IMR-90 (cell line): ENCODE results near the gene CCDC7. TPM values are rescaled to one million over a fixed set of nuclear protein-coding genes. Genes with fewer than 3 reads are reported as not detected.
"Not testable (repeated sequence)": the region's sequence is repeated elsewhere in the genome, so short reads cannot be mapped to it uniquely, and the experiment has no call there.

Source experiments
- ATAC-seq: fragments of 200-7000 bp; cut with Tn5 transposase; 2 replicates; pipeline ENCODE4 v1.9.1; 2020; ENCODE audit warnings: low read depth, mild to moderate bottlenecking, moderate library complexity
- BruUV-seq: library from RNA; stranded (reverse); fragments of 400-500 nt; replicated peaks from 2 replicates; lab custom pipeline; 2021; lab: Mats Ljungman, UMichigan
- CTCF ChIA-PET: fragments of 300-600 bp; formaldehyde crosslinking; extraction: SDS; loops from one replicate; lab custom pipeline; 2021; ENCODE audit warnings: antibody characterized with exemption; lab: Yijun Ruan, JAX
- POLR2A ChIA-PET: fragments of 300-600 bp; sonication (Branson Sonifier 250); formaldehyde crosslinking; loops from one replicate; lab custom pipeline; 2022; ENCODE audit warnings: antibody characterized with exemption; ENCODE audit not compliant: unreplicated experiment; lab: Charles Lee
- DNase-seq: peaks from one replicate; pipeline ENCODE4 v3.0.0; 2013
- H2AFZ ChIP-seq: replicated peaks from 2 replicates; pipeline ENCODE3; 2013; ENCODE audit warnings: low read length, mild to moderate bottlenecking; ENCODE audit not compliant: poor library complexity
- H2AK5ac ChIP-seq: 2 replicates; pipeline ENCODE4 v1.6.1; 2013; ENCODE audit warnings: low read depth, low read length, inconsistent platforms
- H2AK9ac ChIP-seq: replicated peaks from 2 replicates; pipeline ENCODE3; 2013; ENCODE audit warnings: mild to moderate bottlenecking, low read depth, low read length, moderate library complexity; ENCODE audit not compliant: poor library complexity
- H2BK120ac ChIP-seq: 2 replicates; pipeline ENCODE4 v1.6.1; 2013; ENCODE audit warnings: low read depth, low read length, inconsistent platforms
- H2BK15ac ChIP-seq: 3 replicates; pipeline ENCODE4 v1.6.1; 2013; ENCODE audit warnings: low read depth, low read length, inconsistent platforms
- H2BK20ac ChIP-seq: 2 replicates; pipeline ENCODE4 v1.6.1; 2013; ENCODE audit warnings: low read depth, mild to moderate bottlenecking, inconsistent platforms, low read length, moderate library complexity
- H2BK5ac ChIP-seq: 2 replicates; pipeline ENCODE4 v1.6.1; 2013; ENCODE audit warnings: mild to moderate bottlenecking, low read depth, low read length, inconsistent platforms; ENCODE audit not compliant: poor library complexity, severe bottlenecking
- H3K14ac ChIP-seq: replicated peaks from 2 replicates; pipeline ENCODE4 v1.6.1; 2013; ENCODE audit warnings: low read depth, low read length, inconsistent platforms
- H3K18ac ChIP-seq: 2 replicates; pipeline ENCODE4 v1.6.1; 2013; ENCODE audit warnings: low read depth, low read length, control low read depth
- H3K23ac ChIP-seq: 2 replicates; pipeline ENCODE4 v1.6.1; 2013; ENCODE audit warnings: low read depth, low read length, inconsistent platforms
- H3K27ac ChIP-seq: 2 replicates; pipeline ENCODE4 v1.5.1; 2013; ENCODE audit warnings: mild to moderate bottlenecking, control low read depth, low read length; ENCODE audit not compliant: insufficient read depth
- H3K27me3 ChIP-seq: 2 replicates; pipeline ENCODE4 v1.6.1; 2013; ENCODE audit warnings: low read length; ENCODE audit not compliant: control insufficient read depth, insufficient read depth
- H3K36me3 ChIP-seq: 2 replicates; pipeline ENCODE4 v1.6.1; 2013; ENCODE audit warnings: low read length, mixed read lengths; ENCODE audit not compliant: control insufficient read depth, insufficient read depth
- H3K4ac ChIP-seq: 2 replicates; pipeline ENCODE4 v1.6.1; 2013; ENCODE audit warnings: low read depth, low read length, inconsistent platforms
- H3K4me1 ChIP-seq: 2 replicates; pipeline ENCODE4 v1.6.1; 2013; ENCODE audit warnings: low read length, mixed read lengths; ENCODE audit not compliant: control insufficient read depth, insufficient read depth
- H3K4me2 ChIP-seq: 2 replicates; pipeline ENCODE4 v1.6.1; 2013; ENCODE audit warnings: low read depth, mild to moderate bottlenecking, control low read depth, low read length, moderate library complexity
- H3K4me3 ChIP-seq: 2 replicates; pipeline ENCODE4 v1.5.1; 2013; ENCODE audit warnings: low read depth, mild to moderate bottlenecking, control low read depth, low read length, moderate library complexity; ENCODE audit not compliant: insufficient read depth
- H3K56ac ChIP-seq: 2 replicates; pipeline ENCODE4 v1.6.1; 2013; ENCODE audit warnings: low read length, inconsistent platforms; ENCODE audit not compliant: insufficient read depth; ENCODE audit errors: extremely low read depth
- H3K79me1 ChIP-seq, 2 experiments: 2 replicates each; pipeline ENCODE4 v1.6.1; 2013; ENCODE audit warnings: low read length in 2 of 2, inconsistent platforms in 1 of 2, low read depth in 1 of 2
- H3K9ac ChIP-seq: 2 replicates; pipeline ENCODE4 v1.6.1; 2013; ENCODE audit warnings: low read depth, low read length, control low read depth
- H3K9me1 ChIP-seq: 2 replicates; pipeline ENCODE4 v1.6.1; 2013; ENCODE audit warnings: low read length, inconsistent platforms; ENCODE audit not compliant: insufficient read depth
- H3K9me3 ChIP-seq: 2 replicates; pipeline ENCODE4 v1.6.1; 2013; ENCODE audit warnings: low read length; ENCODE audit not compliant: control insufficient read depth, insufficient read depth
- H4K20me1 ChIP-seq: 2 replicates; pipeline ENCODE4 v1.6.1; 2013; ENCODE audit warnings: low read length, inconsistent platforms; ENCODE audit not compliant: insufficient read depth
- H4K5ac ChIP-seq: 2 replicates; pipeline ENCODE4 v1.6.1; 2013; ENCODE audit warnings: mild to moderate bottlenecking, low read depth, low read length, control low read depth
- H4K8ac ChIP-seq, 2 experiments: 2 replicates each; pipeline ENCODE4 v1.6.1; 2013; ENCODE audit warnings: low read depth in 2 of 2, low read length in 2 of 2, control low read depth in 1 of 2, inconsistent platforms in 1 of 2
- H4K91ac ChIP-seq: 2 replicates; pipeline ENCODE4 v1.6.1; 2013; ENCODE audit warnings: low read depth, low read length, inconsistent platforms; ENCODE audit not compliant: insufficient read depth
- BHLHE40 ChIP-seq: fragments of 150-350 bp; IDR thresholded peaks from 2 replicates; pipeline ENCODE4 v1.6.1; 2016; ENCODE audit warnings: mild to moderate bottlenecking, low read depth, low read length
- FOS ChIP-seq: fragments of 150-350 bp; IDR thresholded peaks from 2 replicates; pipeline ENCODE4 v1.6.1; 2016; ENCODE audit warnings: low read depth, low read length
- RAD21 ChIP-seq: IDR thresholded peaks from 2 replicates; pipeline ENCODE4 v1.6.1; 2012; ENCODE audit warnings: low read length, improper control_type of control experiment
- RCOR1 ChIP-seq: IDR thresholded peaks from 2 replicates; pipeline ENCODE4 v1.6.1; 2012; ENCODE audit warnings: mild to moderate bottlenecking, low read length, improper control_type of control experiment; ENCODE audit not compliant: insufficient replicate concordance
- RFX5 ChIP-seq: IDR thresholded peaks from 2 replicates; pipeline ENCODE4 v1.8.0; 2012; ENCODE audit warnings: low read depth, mild to moderate bottlenecking, low read length, moderate library complexity
- WGBS, 2 experiments: methylation state at CpG; one replicate each; pipeline versions ENCODE4 v1.1.5 to v1.1.7; 2013; ENCODE audit warnings: missing lambda C conversion rate in 2 of 2; ENCODE audit not compliant: insufficient read length in 1 of 2; ENCODE audit errors: extremely low coverage in 2 of 2; 5-methylcytosine and 5-hydroxymethylcytosine counted together
- dilution Hi-C: fragments of 300-500 bp; cut with HindIII; formaldehyde crosslinking; loops from one replicate; pipeline ENCODE4 v1.14.3; 2018; ENCODE audit warnings: low sequenced_read_pairs; ENCODE audit not compliant: unreplicated experiment
- in situ Hi-C: fragments of 300-500 bp; cut with MboI; formaldehyde crosslinking; loops from 3 replicates; pipeline ENCODE4 v1.14.3; 2019; ENCODE audit warnings: low sequenced_read_pairs, inconsistent platforms, mixed read lengths
- intact Hi-C: fragments of 100-400 bp; cut with micrococcal nuclease; formaldehyde crosslinking; loops from 2 replicates; pipeline ENCODE4 v1.10.0; 2022
- polyA plus RNA-seq, 3 experiments: library from polyadenylated mRNA; depleted of rRNA; stranded (reverse); fragments of >200 nt; gene quantifications; 2 replicates each; pipeline ENCODE4 v1.2.3, GENCODE V29; 2012; ENCODE audit warnings: low replicate concordance in 1 of 3
- total RNA-seq: library from RNA; depleted of rRNA; stranded (reverse); fragments of >200 nt; gene quantifications from 2 replicates; pipeline ENCODE4 v1.2.3, GENCODE V29; 2012

CCDC7 gene
- total and polyA plus RNA-seq, 2 of the 4 experiments (the other 2 are of a cell fraction), result 0.74 to 4.3 TPM

- H3K27ac ChIP-seq, result no peak overlapping the region
- H3K9me1 ChIP-seq, result no peaks in the 10 kb centered on the region
- H2AK9ac ChIP-seq, result no peak overlapping the region
- no peaks in the 10 kb centered on the region for H3K36me3 ChIP-seq
- H2AFZ ChIP-seq, result no peak overlapping the region
- CTCF ChIA-PET, result no interaction called here
- no peak overlapping the region for H3K4ac ChIP-seq
- H3K4me3 ChIP-seq, result no peak overlapping the region
- no peak for DNase-seq
- H2BK120ac ChIP-seq, result no peak overlapping the region
- peaks cover 2% of the 10 kb centered on the region; the same call in 1 of the 2 replicates for H3K9me3 ChIP-seq
- no peaks in the 10 kb centered on the region for H3K79me1 ChIP-seq
- H4K8ac ChIP-seq, result no peak overlapping the region
- POLR2A ChIA-PET, result no interaction called here
- intact Hi-C loops (loop anchor here (10.0 kb wide), 1 partner anchor 97 kb away; no protein-coding TSS in a partner anchor), in situ Hi-C loops (no loop called here), dilution Hi-C loops (no loop called here)
- TF ChIP-seq RFX5 (no peak), BHLHE40 (no peak), RCOR1 (no peak), FOS (no peak), RAD21 (no peak)
- H4K5ac ChIP-seq, result no peak overlapping the region
- ATAC-seq, result no peak
- no peak overlapping the region for H3K23ac ChIP-seq
- H3K9ac ChIP-seq, result no peak overlapping the region
- H4K91ac ChIP-seq, result no peak overlapping the region
- no peak overlapping the region for H2BK20ac ChIP-seq
- H2BK15ac ChIP-seq, result no peak overlapping the region
- no peaks in the 10 kb centered on the region for H3K4me1 ChIP-seq
- H3K18ac ChIP-seq, result no peak overlapping the region
- no peaks in the 10 kb centered on the region for H4K20me1 ChIP-seq
- H3K27me3 ChIP-seq, result no peaks in the 10 kb centered on the region
- H3K4me2 ChIP-seq, result no peak overlapping the region
- H3K56ac ChIP-seq, result no peak overlapping the region
- no CpG with 5 or more reads among the region's 4 CpGs for WGBS, 2 experiments
- BruUV-seq, result no TSS peak
- no peak overlapping the region for H2AK5ac ChIP-seq
- H2BK5ac ChIP-seq, result no peak overlapping the region
- H3K14ac ChIP-seq, result no peak overlapping the region
Observed at GRCh38 chr10:32751582-32751981, 305.6 kb downstream of the CCDC7 start.

- H3K4me2 ChIP-seq, H2BK5ac ChIP-seq, H2BK15ac ChIP-seq, BruUV-seq, H2AK5ac ChIP-seq, in situ Hi-C loops, H3K56ac ChIP-seq, H3K27ac ChIP-seq, H4K5ac ChIP-seq, H3K9me1 ChIP-seq, POLR2A ChIA-PET, H2AFZ ChIP-seq, H3K9ac ChIP-seq, H3K9me3 ChIP-seq, H3K18ac ChIP-seq, H4K8ac ChIP-seq, H4K20me1 ChIP-seq, ATAC-seq, H2BK120ac ChIP-seq, H2AK9ac ChIP-seq, H3K4me3 ChIP-seq, H3K23ac ChIP-seq, H2BK20ac ChIP-seq, H3K4ac ChIP-seq, H3K4me1 ChIP-seq, H3K36me3 ChIP-seq, H3K27me3 ChIP-seq, CTCF ChIA-PET, dilution Hi-C loops, H3K14ac ChIP-seq, H4K91ac ChIP-seq, H3K79me1 ChIP-seq, DNase-seq: not testable (repeated sequence)
- no CpG with 5 or more reads among the region's 5 CpGs for WGBS, 2 experiments
- intact Hi-C loops, result loop anchor here (10.0 kb wide), 1 partner anchor 100 kb away; no protein-coding TSS in a partner anchor
Observed at GRCh38 chr10:32754900-32755299, 309.0 kb downstream of the CCDC7 start.
